Mammary epithelial cell (primary cell): Measurements from ENCODE around the gene YES1.

ENCODE experiments used
- CTCF ChIP-seq, 2 donors: IDR thresholded peaks in 1 of 2; conservative IDR thresholded peaks in 1 of 2; 2 replicates each; pipeline ENCODE4 v1.5.1; 2011 to 2012; ENCODE audit warnings: inconsistent platforms in 2 of 2, low read length in 2 of 2, mild to moderate bottlenecking in 2 of 2, control low read depth in 1 of 2, low read depth in 1 of 2; ENCODE audit not compliant: insufficient read depth in 1 of 2; ENCODE audit errors: extremely low read depth in 1 of 2
- EZH2 ChIP-seq: IDR thresholded peaks from 2 replicates; pipeline ENCODE4 v1.6.1; 2012; ENCODE audit warnings: low read length, inconsistent platforms, borderline replicate concordance

- no peak for TF ChIP-seq CTCF (conservative IDR thresholded peaks at IDR 0.05 in 1 of 2, IDR thresholded peaks at IDR 0.05 in 1 of 2; ENCODE audit: extremely low read depth in 1 of 2, insufficient read depth in 1 of 2, low read depth in 1 of 2, low read length in 2 of 2)
- no peak for TF ChIP-seq EZH2
Observed at GRCh38 chr18:686339-687111, 125.5 kb downstream of the YES1 start.
